Measurements from ENCODE around the gene OLFML2A.
"Not testable (repeated sequence)": the region's sequence is repeated elsewhere in the genome, so short reads cannot be mapped to it uniquely, and the experiment has no call there.

Gene OLFML2A

GRCh38 chr9:124776954-124777648, at the start of gene OLFML2A:
Gene OLFML2A (plus strand): TSS chr9:124777133. CDS start chr9:124777271, 138 bp downstream.
- DNase-seq, result no peak

DNA sequence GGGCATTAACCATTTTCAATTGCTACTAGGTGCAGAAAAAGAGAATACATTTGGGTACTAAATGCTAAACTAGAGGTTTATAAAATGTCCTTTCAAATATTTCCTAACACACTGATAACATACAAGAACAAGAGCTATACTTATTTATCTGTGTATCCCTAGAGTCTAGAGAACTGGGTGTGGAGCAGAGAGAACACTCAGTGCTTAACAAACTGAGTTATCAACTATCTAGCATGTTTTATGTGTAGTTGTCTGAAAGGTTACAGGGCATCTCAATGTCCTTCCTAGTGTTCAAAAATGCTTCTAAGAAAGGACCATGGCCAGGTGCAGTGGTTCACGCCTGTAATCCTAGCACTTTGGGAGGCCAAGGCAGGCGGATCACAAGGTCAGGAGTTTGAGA, 46.2 kb upstream of the OLFML2A start:
- DNase-seq, result no peak

- DNase-seq, result no peak
Measured at GRCh38 chr9:124733964-124734740, 42.8 kb upstream of the OLFML2A start.

DNA sequence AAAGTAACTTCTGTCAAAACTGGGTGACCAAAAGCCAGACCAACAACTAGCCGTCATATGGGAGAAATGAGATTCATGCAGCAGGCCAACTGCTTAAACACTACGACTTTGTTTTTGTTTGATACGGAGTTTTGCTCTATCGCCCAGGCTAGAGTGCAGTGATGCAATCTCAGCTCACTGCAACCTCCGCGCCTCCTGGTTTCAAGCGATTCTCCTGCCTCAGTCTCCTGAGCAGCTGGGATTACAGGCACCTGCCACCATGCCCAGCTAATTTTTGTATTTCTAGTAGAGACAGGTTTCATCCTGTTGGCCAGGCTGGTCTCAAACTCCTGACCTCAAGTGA, 42.2 kb upstream of the OLFML2A start:
- DNase-seq, result not testable (repeated sequence)

- DNase-seq, result peak; percentile 50
Measured at GRCh38 chr9:124735121-124735520, 41.8 kb upstream of the OLFML2A start.

DNA sequence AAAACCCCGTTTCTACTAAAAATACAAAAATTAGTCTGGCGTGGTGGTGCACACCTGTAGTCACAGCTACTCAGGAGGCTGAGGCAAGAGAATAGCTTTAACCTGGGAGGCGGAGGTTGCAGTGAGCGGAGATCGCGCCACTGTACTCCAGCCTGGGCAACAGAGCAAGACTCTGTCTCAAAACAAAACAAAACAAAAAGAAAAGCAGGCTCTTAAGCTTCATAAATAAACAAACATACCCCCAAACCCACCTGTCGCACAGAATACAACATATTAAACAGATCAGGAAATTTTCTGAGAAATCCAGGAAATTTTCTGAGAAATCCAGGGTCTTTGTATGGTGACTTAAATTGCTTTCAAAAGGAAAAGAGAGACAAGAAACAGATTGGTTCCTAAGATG, 38.9 kb upstream of the OLFML2A start:
- DNase-seq, result not testable (repeated sequence)

DNA sequence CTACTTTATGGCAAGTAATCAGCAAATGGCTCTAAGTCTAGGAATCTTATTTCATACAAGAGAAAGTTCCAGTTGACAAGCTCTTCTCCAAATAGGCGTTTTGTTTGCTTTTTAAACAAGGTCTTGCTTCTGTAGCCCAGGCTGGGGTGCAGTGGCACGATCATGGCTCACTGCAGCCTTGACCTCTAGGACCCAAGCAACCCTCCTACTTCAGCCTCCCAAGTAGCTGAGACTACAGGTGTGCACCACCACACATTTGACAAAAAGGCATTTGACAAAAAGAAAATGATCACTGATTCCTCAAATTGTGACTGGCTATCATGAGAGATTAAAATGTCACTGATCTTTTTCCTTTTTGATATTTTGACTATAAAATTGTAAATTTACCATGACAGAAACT, 37.6 kb upstream of the OLFML2A start:
- DNase-seq, result no peak

DNA sequence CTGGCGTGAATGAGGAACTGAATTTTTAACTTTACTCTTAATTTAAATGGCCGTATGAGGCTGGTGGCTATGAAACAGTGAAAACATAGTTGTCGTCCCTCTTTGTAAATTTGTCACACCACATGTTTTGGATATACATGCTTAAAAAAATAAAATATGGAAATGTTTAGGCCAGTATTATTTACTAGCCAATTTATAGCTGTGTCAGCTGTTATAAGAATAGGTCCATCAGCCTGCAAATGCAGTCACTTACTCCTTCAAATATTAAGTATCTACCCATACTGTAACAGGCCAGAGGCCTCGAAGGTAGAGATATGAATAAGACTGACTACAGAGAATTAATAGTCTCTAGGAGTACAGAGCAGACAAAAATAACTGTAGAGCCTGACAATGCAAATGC, 35.8 kb upstream of the OLFML2A start:
- no peak for DNase-seq

DNA sequence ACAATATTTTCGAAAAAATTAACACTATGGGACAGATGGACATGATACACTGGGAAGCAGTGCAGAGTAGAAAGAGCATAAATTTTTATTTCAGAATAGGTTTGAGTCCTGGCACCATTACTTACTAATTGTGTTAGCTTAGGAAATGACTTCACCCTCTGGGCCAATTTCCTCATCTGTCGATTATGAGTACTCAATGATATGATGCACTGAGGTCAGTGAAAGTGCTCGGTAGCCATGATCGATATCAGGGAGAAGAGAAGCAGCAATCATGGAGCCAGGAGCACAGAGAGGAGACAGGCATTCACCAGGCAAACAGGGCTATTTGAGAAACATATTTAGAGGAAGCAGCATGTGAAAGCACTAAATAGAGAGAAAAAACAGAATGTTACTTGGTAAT, 35.3 kb upstream of the OLFML2A start:
- DNase-seq, result no peak

DNA sequence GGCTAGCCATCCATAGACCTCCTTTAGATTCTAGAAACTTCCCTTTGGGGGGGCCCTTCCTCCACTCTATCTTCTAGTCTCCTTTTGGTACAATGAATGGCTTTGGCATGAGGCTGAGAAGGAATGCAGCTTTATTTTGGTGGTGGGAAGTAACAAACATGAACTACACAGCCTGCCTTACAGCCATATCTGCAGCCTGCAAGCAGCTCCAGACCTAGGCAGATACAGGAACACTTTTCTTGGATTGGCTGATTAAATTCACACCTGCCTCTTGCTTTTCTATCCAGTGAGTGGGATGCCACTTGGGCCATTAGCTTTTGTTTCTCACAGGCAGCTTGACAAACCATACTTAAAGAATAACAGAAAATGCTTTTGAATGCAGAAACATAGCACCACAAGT, 34.0 kb upstream of the OLFML2A start:
- no peak for DNase-seq

DNA sequence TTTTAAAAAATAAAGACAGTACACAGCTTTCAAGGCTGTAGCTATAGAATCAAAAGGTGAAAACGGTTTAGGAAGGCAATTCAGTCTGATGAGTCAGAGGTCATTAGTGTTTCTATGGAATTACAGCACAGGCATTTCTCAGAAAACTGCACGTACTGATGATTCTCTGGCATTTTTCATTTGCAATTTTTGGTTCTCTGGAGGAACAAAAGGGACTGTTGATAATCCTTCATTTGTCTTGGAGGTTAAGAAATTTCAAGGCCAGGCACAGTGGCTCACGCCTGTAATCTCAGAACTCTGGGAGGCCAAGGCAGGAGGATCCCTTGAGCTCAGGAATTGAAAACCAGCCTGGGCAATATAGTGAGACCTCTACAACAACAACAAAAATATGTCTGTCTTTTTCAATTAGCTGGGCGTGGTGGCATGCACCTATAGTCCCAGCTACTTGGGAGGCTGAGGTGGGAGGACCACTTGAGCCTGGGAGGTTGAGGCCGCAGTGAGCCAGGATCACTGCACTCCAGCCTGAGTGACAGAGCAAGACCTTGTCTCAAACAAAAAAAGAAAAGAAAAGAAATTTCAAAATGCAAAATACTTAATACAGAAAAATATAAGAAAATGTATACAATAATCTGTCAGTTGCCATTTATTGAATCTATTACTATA, 33.1 kb upstream of the OLFML2A start:
- DNase-seq, result peak; percentile 30

DNA sequence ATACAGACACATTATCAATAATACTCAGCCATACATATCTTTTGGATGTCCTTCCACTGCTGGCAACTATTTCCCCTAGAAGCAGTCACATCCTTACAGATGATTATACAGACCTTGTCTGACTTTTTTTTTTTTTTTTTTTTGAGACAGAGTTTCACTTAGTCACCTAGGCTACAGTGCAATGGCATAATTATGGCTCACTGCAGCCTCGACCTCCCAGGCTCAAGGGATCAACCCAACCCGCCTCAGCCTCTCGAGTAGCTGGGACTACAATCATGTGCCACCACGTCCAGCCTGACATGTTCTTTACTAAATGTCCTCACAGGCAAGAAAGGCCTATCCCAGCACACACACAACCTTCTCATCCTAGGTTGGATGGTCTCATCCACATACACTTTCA, 29.9 kb upstream of the OLFML2A start:
- DNase-seq, result no peak

GRCh38 chr9:124749284-124749683, 27.6 kb upstream of the OLFML2A start:
- DNase-seq, result no peak

GRCh38 chr9:124749781-124750180, 27.2 kb upstream of the OLFML2A start:
- peak; percentile 39 for DNase-seq

- peak; percentile 81 for DNase-seq
Measured at GRCh38 chr9:124752967-124753366, 24.0 kb upstream of the OLFML2A start.

- DNase-seq, result peak; percentile 50
Measured at GRCh38 chr9:124754289-124754688, 22.6 kb upstream of the OLFML2A start.

GRCh38 chr9:124755061-124755460, 21.9 kb upstream of the OLFML2A start:
- DNase-seq, result no peak

GRCh38 chr9:124756011-124756410, 20.9 kb upstream of the OLFML2A start:
- no peak for DNase-seq

GRCh38 chr9:124757616-124758015, 19.3 kb upstream of the OLFML2A start:
- no peak for DNase-seq

GRCh38 chr9:124758061-124758460, 18.9 kb upstream of the OLFML2A start:
- DNase-seq, result peak; percentile 22

DNA sequence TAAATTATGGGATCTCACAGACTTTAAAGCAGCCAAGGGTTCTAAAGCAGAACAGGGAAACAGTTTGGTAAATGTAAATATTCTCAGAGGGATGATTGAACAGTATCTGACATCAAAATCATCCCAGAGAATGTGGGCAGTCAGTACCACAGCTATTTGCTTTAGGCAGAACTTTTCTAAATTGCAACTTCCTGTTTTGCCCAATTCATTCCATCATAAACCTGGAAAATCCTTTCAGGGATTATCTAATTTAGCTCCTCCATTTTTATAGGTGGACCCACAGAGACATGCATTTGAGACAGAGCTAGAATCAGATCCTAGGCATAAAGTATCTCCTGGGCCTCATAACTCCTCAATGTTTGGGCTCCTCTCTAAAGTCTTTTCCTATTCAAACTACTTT, 18.2 kb upstream of the OLFML2A start:
- no peak for DNase-seq

DNA sequence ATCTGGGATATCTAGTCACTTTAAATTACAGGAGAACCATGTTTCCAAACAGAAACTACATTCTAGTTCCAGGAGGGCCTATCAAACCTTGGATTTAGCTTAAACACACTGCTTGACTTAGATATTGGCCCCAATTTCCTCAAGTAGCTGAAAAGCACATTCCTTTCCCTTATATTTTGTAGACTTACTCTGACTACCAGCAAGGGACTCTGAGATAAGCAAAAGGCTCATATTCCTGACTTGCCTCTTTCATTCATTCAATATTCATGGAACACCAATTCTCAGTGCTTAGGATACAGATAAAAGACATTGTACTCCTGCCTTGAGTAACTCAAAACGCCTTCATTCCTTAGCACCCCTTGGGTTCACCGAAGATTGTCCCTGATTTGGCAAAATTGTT, 17.6 kb upstream of the OLFML2A start:
- DNase-seq, result no peak

- DNase-seq, result no peak
Measured at GRCh38 chr9:124760719-124761118, 16.2 kb upstream of the OLFML2A start.

DNA sequence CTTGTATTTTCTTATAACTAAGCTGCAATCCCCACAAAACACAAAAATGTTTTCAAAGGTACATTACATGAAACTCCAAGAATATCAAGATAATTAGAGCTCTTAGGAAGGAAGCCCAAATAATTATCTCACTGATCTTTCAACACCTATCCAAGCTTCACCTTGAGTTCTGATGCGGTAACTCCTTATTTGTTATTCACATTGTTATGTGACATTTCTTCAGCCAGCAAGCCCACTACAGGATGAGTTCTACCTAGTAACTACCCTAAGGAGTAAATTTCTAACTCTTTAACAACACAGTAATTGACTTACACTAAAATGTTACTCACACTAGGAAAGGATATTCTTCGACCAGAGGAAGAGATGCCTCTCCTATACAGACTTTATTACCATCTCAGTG, 15.7 kb upstream of the OLFML2A start:
- DNase-seq, result no peak

Measured in HCEC 1CT (cell line).